Central memory CD4-positive, alpha-beta T cell (primary cell): Measurements from ENCODE around the gene TEX44.
"Not testable (repeated sequence)": the region's sequence is repeated elsewhere in the genome, so short reads cannot be mapped to it uniquely, and the experiment has no call there.

Source experiments
- DNase-seq: peaks from one replicate; pipeline ENCODE4 v3.0.0; 2022

The TEX44 gene

GRCh38 chr2:231571661-231572191, 20.9 kb upstream of the TEX44 start:
- no peak for DNase-seq

GRCh38 chr2:231573096-231573495, 19.6 kb upstream of the TEX44 start:
- DNase-seq = no peak

GRCh38 chr2:231573698-231574421, 18.8 kb upstream of the TEX44 start:
- DNase-seq = no peak

- DNase-seq = no peak
Measured at GRCh38 chr2:231575612-231576256, 16.9 kb upstream of the TEX44 start.

GRCh38 chr2:231576465-231576864, 16.2 kb upstream of the TEX44 start:
- no peak for DNase-seq

GRCh38 chr2:231578655-231579054, 14.0 kb upstream of the TEX44 start:
- not testable (repeated sequence) for DNase-seq

GRCh38 chr2:231579560-231579959, 13.1 kb upstream of the TEX44 start:
- no peak for DNase-seq

- no peak for DNase-seq
Measured at GRCh38 chr2:231581328-231581727, 11.3 kb upstream of the TEX44 start.

GRCh38 chr2:231583982-231584381, 8.7 kb upstream of the TEX44 start:
- no peak for DNase-seq

GRCh38 chr2:231587744-231588143, 4.9 kb upstream of the TEX44 start:
- not testable (repeated sequence) for DNase-seq

GRCh38 chr2:231589656-231590055, 3.0 kb upstream of the TEX44 start:
- DNase-seq = no peak

- no peak for DNase-seq
Measured at GRCh38 chr2:231590614-231591013, 2.0 kb upstream of the TEX44 start.

GRCh38 chr2:231593666-231594065, 1.0 kb downstream of the TEX44 start:
- DNase-seq = no peak

GRCh38 chr2:231597014-231597611, 4.4 kb downstream of the TEX44 start:
- no peak for DNase-seq

GRCh38 chr2:231597627-231598026, 5.0 kb downstream of the TEX44 start:
- no peak for DNase-seq

- no peak for DNase-seq
Measured at GRCh38 chr2:231600619-231601355, 8.1 kb downstream of the TEX44 start.

GRCh38 chr2:231601356-231602229, 8.9 kb downstream of the TEX44 start:
- DNase-seq = peak; percentile 59

- no peak for DNase-seq
Measured at GRCh38 chr2:231602859-231603467, 10.3 kb downstream of the TEX44 start.

GRCh38 chr2:231604101-231604684, 11.5 kb downstream of the TEX44 start:
- no peak for DNase-seq

GRCh38 chr2:231604685-231605606, 12.3 kb downstream of the TEX44 start:
- peak; percentile 96 for DNase-seq
